A673 (cell line): Measurements from ENCODE around the gene HOXB7. TPM values are rescaled to one million over a fixed set of nuclear protein-coding genes. Genes with fewer than 3 reads are reported as not detected.

ENCODE experiments used
- BruUV-seq: library from RNA; stranded (reverse); fragments of 400-500 nt; replicated peaks from 2 replicates; lab custom pipeline; 2021; lab: Mats Ljungman, UMichigan
- CTCF ChIA-PET: fragments of 300-600 bp; sonication (Branson Sonifier 250); formaldehyde crosslinking; loops from one replicate; lab custom pipeline; 2022; ENCODE audit warnings: antibody characterized with exemption; lab: Charles Lee
- POLR2A ChIA-PET: fragments of 300-600 bp; sonication (Branson Sonifier 250); formaldehyde crosslinking; loops from one replicate; lab custom pipeline; 2022; ENCODE audit warnings: antibody characterized with exemption; ENCODE audit not compliant: low non-redundant PET; lab: Charles Lee
- DNase-seq: peaks from one replicate; pipeline ENCODE4 v3.0.0-alpha.2; 2015; ENCODE audit warnings: low spot score
- H3K27ac ChIP-seq: fragments of 200-600 bp; sonication (generic); 2 replicates; pipeline ENCODE4 v1.5.1; 2016; ENCODE audit warnings: mixed run types, low read depth, mild to moderate bottlenecking, mixed read lengths, antibody characterized with exemption, low read length; ENCODE audit not compliant: poor library complexity, severe bottlenecking
- H3K27me3 ChIP-seq: fragments of 200-600 bp; sonication (generic); replicated peaks from 2 replicates; pipeline ENCODE4 v1.6.1; 2017; ENCODE audit warnings: mixed run types, low read depth, mild to moderate bottlenecking, mixed read lengths, antibody characterized with exemption, low read length; ENCODE audit not compliant: insufficient read depth, poor library complexity
- H3K36me3 ChIP-seq: fragments of 200-600 bp; sonication (generic); 2 replicates; pipeline ENCODE4 v1.6.1; 2016; ENCODE audit warnings: mixed run types, mild to moderate bottlenecking, mixed read lengths, antibody characterized with exemption, low read length; ENCODE audit not compliant: insufficient read depth, poor library complexity, severe bottlenecking
- H3K4me1 ChIP-seq: fragments of 200-600 bp; sonication (generic); 2 replicates; pipeline ENCODE4 v1.6.1; 2017; ENCODE audit warnings: mixed run types, mild to moderate bottlenecking, mixed read lengths, antibody characterized with exemption, low read length; ENCODE audit not compliant: insufficient read depth, poor library complexity, severe bottlenecking
- H3K4me3 ChIP-seq: fragments of 200-600 bp; sonication (generic); 2 replicates; pipeline ENCODE4 v1.5.1; 2016; ENCODE audit warnings: low read depth, mixed run types, mild to moderate bottlenecking, mixed read lengths, low read length; ENCODE audit not compliant: poor library complexity, severe bottlenecking
- H3K9me3 ChIP-seq: fragments of 200-600 bp; sonication (generic); 2 replicates; pipeline ENCODE4 v1.6.1; 2016; ENCODE audit warnings: mixed run types, low read depth, mild to moderate bottlenecking, mixed read lengths, antibody characterized with exemption, low read length; ENCODE audit not compliant: poor library complexity, severe bottlenecking
- CTCF ChIP-seq: fragments of 300-800, 200-600 bp; sonication (generic); conservative IDR thresholded peaks from 2 replicates; pipeline ENCODE4 v1.5.1; 2017; ENCODE audit warnings: low read depth, mild to moderate bottlenecking, antibody characterized with exemption, low read length, moderate library complexity, mixed read lengths
- EZH2 ChIP-seq: fragments of 200-600 bp; sonication (generic); IDR thresholded peaks from 2 replicates; pipeline ENCODE4 v1.6.1; 2017; ENCODE audit warnings: borderline replicate concordance, low read depth, mild to moderate bottlenecking, mixed read lengths, antibody characterized with exemption, low read length; ENCODE audit not compliant: poor library complexity, severe bottlenecking
- intact Hi-C: fragments of 100-400 bp; cut with micrococcal nuclease; formaldehyde crosslinking; loops from one replicate; pipeline ENCODE4 v1.10.0; 2022; ENCODE audit not compliant: unreplicated experiment
- total RNA-seq: library from RNA; stranded (reverse); gene quantifications from 2 replicates; pipeline ENCODE4 v1.2.3, GENCODE V29; 2021

HOXB7 gene
- total RNA-seq, 1 experiment from 2014 or later: 32.2 TPM

GRCh38 chr17:48641541-48642058 is 30.8 kb upstream of the HOXB7 start:
- H3K27me3 ChIP-seq: peaks cover 22% of the 10 kb centered on the region

GRCh38 chr17:48640858-48641180 is 30.0 kb upstream of the HOXB7 start:
- peaks cover 22% of the 10 kb centered on the region for H3K27me3 ChIP-seq
- no peak for TF ChIP-seq EZH2
- TF ChIP-seq CTCF: no peak
- intact Hi-C loops: no loop called here
- no peak overlapping the region for H3K4me3 ChIP-seq
- ChIA-PET POLR2A (no interaction called here), CTCF (interaction anchor here (0.6 to 1.1 kb wide), 3 partner anchors 20 to 525 kb away, joined by 3 to 8 read pairs (median 4); no protein-coding TSS in a partner anchor)
- H3K36me3 ChIP-seq: no peaks in the 10 kb centered on the region
- DNase-seq: no peak
- no peaks in the 10 kb centered on the region for H3K4me1 ChIP-seq
- H3K27ac ChIP-seq: no peak overlapping the region
- no peaks in the 10 kb centered on the region for H3K9me3 ChIP-seq
- no TSS peak for BruUV-seq

More at GRCh38 chr17:48641541-48642058, 30.8 kb upstream of the HOXB7 start:
- no peak overlapping the region for H3K27ac ChIP-seq
- H3K36me3 ChIP-seq: no peaks in the 10 kb centered on the region
- CTCF ChIA-PET: interaction anchor here (0.9 kb wide), 1 partner anchor 19 kb away, joined by 8 read pairs; no protein-coding TSS in a partner anchor
- H3K4me1 ChIP-seq: no peaks in the 10 kb centered on the region
- H3K9me3 ChIP-seq: no peaks in the 10 kb centered on the region
- intact Hi-C loops: no loop called here
- H3K4me3 ChIP-seq: no peak overlapping the region
- no TSS peak for BruUV-seq
- POLR2A ChIA-PET: no interaction called here
- DNase-seq: no peak
- no peak for TF ChIP-seq CTCF

- TF ChIP-seq EZH2: no peak
- TF ChIP-seq CTCF: no peak
- ChIA-PET CTCF (interaction anchor here (0.6 to 1.1 kb wide), 3 partner anchors 21 to 524 kb away, joined by 3 to 8 read pairs (median 4); no protein-coding TSS in a partner anchor), POLR2A (no interaction called here)
Measured at GRCh38 chr17:48639982-48640857, 29.4 kb upstream of the HOXB7 start.

More at GRCh38 chr17:48639982-48640857, 29.4 kb upstream of the HOXB7 start:
- no peak for DNase-seq
- H3K4me1 ChIP-seq: no peaks in the 10 kb centered on the region
- H3K36me3 ChIP-seq: no peaks in the 10 kb centered on the region
- no TSS peak for BruUV-seq
- no peak overlapping the region for H3K27ac ChIP-seq
- H3K27me3 ChIP-seq: peaks cover 22% of the 10 kb centered on the region
- no peaks in the 10 kb centered on the region for H3K9me3 ChIP-seq
- H3K4me3 ChIP-seq: no peak overlapping the region
- intact Hi-C loops: no loop called here
